Measurements from ENCODE around the gene MAP1LC3B. TPM values are rescaled to one million over a fixed set of nuclear protein-coding genes. Genes with fewer than 3 reads are reported as not detected.

Gene MAP1LC3B
- total RNA-seq, 1 experiment from 2014 or later = 75.2 TPM

GRCh38 chr16:87412996-87413421, 20.9 kb downstream of the MAP1LC3B start:
- TF ChIP-seq POLR2AphosphoS5 (IDR thresholded peaks at IDR 0.05; ENCODE audit: low read depth, low read length) (no peak), TCF7L2 (IDR thresholded peaks at IDR 0.05; ENCODE audit: low read depth, low read length) (no peak), CTCF (IDR thresholded peaks at IDR 0.05) (no peak), SIN3A (IDR thresholded peaks at IDR 0.05; ENCODE audit: borderline replicate concordance, insufficient read depth, low read depth, low read length) (no peak), REST (IDR thresholded peaks at IDR 0.05; ENCODE audit: insufficient read depth in 1 of 2, low read depth in 2 of 2, low read length in 1 of 2) (no peak)
- Histone ChIP-seq H3K4me3 (ENCODE audit: low read depth in 2 of 2, low read length in 2 of 2) (no peak overlapping the region), H3K27me3 (ENCODE audit: control insufficient read depth, insufficient read depth, low read length) (no peaks in the 10 kb centered on the region), H3K4me1 (ENCODE audit: control insufficient read depth, insufficient read depth, low read length) (no peaks in the 10 kb centered on the region), H3K27ac (ENCODE audit: low read length) (no peak overlapping the region), H3K36me3 (ENCODE audit: control insufficient read depth, insufficient read depth, low read length) (peaks cover 4% of the 10 kb centered on the region; the same call in 1 of the 2 replicates), H3K9me3 (ENCODE audit: control insufficient read depth, insufficient read depth, low read depth, low read length) (no peaks in the 10 kb centered on the region)
- ChIA-PET CTCF (no interaction called here), POLR2A (interaction anchor here (0.5 kb wide), 1 partner anchor 13 kb away, joined by 5 read pairs; no protein-coding TSS in a partner anchor)
- ATAC-seq = no peak
- in situ Hi-C loops (cut with HindIII; ENCODE audit: low pct_unique_long_range_greater_than_20kb, low sequenced_read_pairs) (no loop called here), intact Hi-C loops (cut with micrococcal nuclease; ENCODE audit: unreplicated experiment) (no loop called here)
- no peak for DNase-seq (ENCODE audit: low read depth, low spot score)
- BruUV-seq (replicated peaks) = no TSS peak

GRCh38 chr16:87414251-87414680, 22.1 kb downstream of the MAP1LC3B start:
- ATAC-seq (no peak), DNase-seq (ENCODE audit: low read depth, low spot score) (no peak)
- Histone ChIP-seq H3K4me3 (ENCODE audit: low read depth in 2 of 2, low read length in 2 of 2) (no peak overlapping the region), H3K27me3 (ENCODE audit: control insufficient read depth, insufficient read depth, low read length) (no peaks in the 10 kb centered on the region), H3K27ac (ENCODE audit: low read length) (no peak overlapping the region), H3K9me3 (ENCODE audit: control insufficient read depth, insufficient read depth, low read depth, low read length) (no peaks in the 10 kb centered on the region), H3K36me3 (ENCODE audit: control insufficient read depth, insufficient read depth, low read length) (no peaks in the 10 kb centered on the region; the same call in 1 of the 2 replicates), H3K4me1 (ENCODE audit: control insufficient read depth, insufficient read depth, low read length) (no peaks in the 10 kb centered on the region)
- TF ChIP-seq SIN3A (IDR thresholded peaks at IDR 0.05; ENCODE audit: borderline replicate concordance, insufficient read depth, low read depth, low read length) = no peak
- TF ChIP-seq REST (IDR thresholded peaks at IDR 0.05; ENCODE audit: insufficient read depth in 1 of 2, low read depth in 2 of 2, low read length in 1 of 2) = no peak
- no peak for TF ChIP-seq TCF7L2 (IDR thresholded peaks at IDR 0.05; ENCODE audit: low read depth, low read length)
- no peak for TF ChIP-seq CTCF (IDR thresholded peaks at IDR 0.05)
- TF ChIP-seq POLR2AphosphoS5 (IDR thresholded peaks at IDR 0.05; ENCODE audit: low read depth, low read length) = no peak
- BruUV-seq (replicated peaks) = no TSS peak
- intact Hi-C loops (cut with micrococcal nuclease; ENCODE audit: unreplicated experiment) (no loop called here), in situ Hi-C loops (cut with HindIII; ENCODE audit: low pct_unique_long_range_greater_than_20kb, low sequenced_read_pairs) (no loop called here)
- POLR2A ChIA-PET = no interaction called here
- CTCF ChIA-PET = no interaction called here

Data from Panc1 (cell line).